SU-DHL-6 (cell line): ENCODE results near the gene ANGPTL2.

Experiments
- CTCF ChIP-seq: fragments of 200-600 bp; sonication (generic); IDR thresholded peaks from one replicate; pipeline ENCODE4 v1.5.1; 2017; ENCODE audit warnings: antibody characterized with exemption, mild to moderate bottlenecking, low read length, moderate library complexity; ENCODE audit not compliant: insufficient read depth, poor library complexity, severe bottlenecking
- EZH2phosphoT487 ChIP-seq: fragments of 200-600 bp; sonication (generic), shearing (Covaris generic); conservative IDR thresholded peaks from 2 replicates; pipeline ENCODE4 v1.6.1; 2018; ENCODE audit warnings: mild to moderate bottlenecking, antibody characterized with exemption, low read length, moderate library complexity, mixed read lengths

- TF ChIP-seq CTCF = no peak
- TF ChIP-seq EZH2phosphoT487 = no peak
Observed at GRCh38 chr9:127074561-127075548, 47.6 kb downstream of the ANGPTL2 start.
